Measurements from ENCODE around the gene DLL3. TPM values are rescaled to one million over a fixed set of nuclear protein-coding genes. Genes with fewer than 3 reads are reported as not detected.

Gene DLL3
- total and polyA plus RNA-seq, 9 of the 15 experiments (the other 6 are each of a cell fraction or from before 2014, with no cell fraction given) = 0.80 to 6.3 (median 1.2) TPM

DNA sequence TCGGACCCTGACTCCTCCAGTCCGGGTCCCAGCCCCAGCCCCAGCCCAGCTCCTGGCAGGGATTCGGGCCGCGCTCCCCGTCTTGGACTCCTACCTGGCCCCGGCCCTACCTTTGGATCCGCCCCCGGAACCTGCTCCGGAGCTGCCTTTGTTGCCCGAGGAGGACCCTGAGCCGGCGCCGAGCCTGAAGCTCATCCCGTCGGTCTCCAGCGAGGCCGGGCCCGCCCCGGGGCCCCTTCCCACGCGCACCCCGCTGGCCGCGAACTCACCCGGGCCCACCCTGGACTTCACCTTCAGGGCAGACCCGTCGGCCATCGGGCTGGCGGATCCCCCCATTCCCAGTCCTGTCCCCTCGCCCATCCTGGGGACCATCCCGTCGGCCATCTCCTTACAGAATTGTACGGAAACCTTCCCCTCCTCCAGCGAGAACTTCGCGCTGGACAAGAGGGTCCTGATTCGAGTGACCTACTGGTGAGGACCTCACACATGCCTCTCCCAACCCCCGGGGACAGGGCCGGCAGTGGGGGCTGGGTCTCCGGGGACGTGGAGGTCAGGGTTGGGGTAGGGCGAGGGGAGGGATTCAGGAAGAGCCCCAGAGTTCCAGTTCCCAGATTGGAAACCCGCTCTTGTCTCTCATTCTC, 16.9 kb downstream of the DLL3 start:
- no peaks in the 10 kb centered on the region for H3K9me3 ChIP-seq (replicated peaks; ENCODE audit: control insufficient read depth, insufficient read depth, low read depth, low read length)
- no peak overlapping the region; a peak in 1 of 4 replicates for H3K9ac ChIP-seq (ENCODE audit: insufficient read depth in 1 of 2, low read depth in 2 of 2, low read length in 2 of 2)
- no peak overlapping the region for H3K4me3 ChIP-seq
- CTCF ChIA-PET (ENCODE audit: low intra/inter-chr PET ratio) = no interaction called here
- intact Hi-C loops (cut with micrococcal nuclease) = no loop called here
- H3K36me3 ChIP-seq (ENCODE audit: control insufficient read depth, insufficient read depth, low read length) = no peaks in the 10 kb centered on the region
- WGBS (ENCODE audit: insufficient coverage, low coverage, missing lambda C conversion rate) = 80% methylated on average over 23 of the region's 44 CpGs
- in situ Hi-C loops (cut with MboI) = no loop called here
- H3K4me2 ChIP-seq (ENCODE audit: insufficient read depth, low read length) = no peak overlapping the region
- ATAC-seq = no peak
- no peak for DNase-seq (ENCODE audit: extremely low read depth in 1 of 4, low spot score in 3 of 4)
- POLR2A ChIA-PET = no interaction called here
- no TSS peak for BruUV-seq (replicated peaks)
- peaks cover 21 to 32% of the 10 kb centered on the region in 2 experiments; a peak in 4 of 5 replicates for H3K4me1 ChIP-seq (replicated peaks in 1 of 2; ENCODE audit: control insufficient read depth in 2 of 2, insufficient read depth in 2 of 2, low read length in 2 of 2)
- peaks cover 4 to 19% of the 10 kb centered on the region in 2 experiments; a peak in 4 of 5 replicates for H3K27me3 ChIP-seq (ENCODE audit: control insufficient read depth in 2 of 2, insufficient read depth in 2 of 2, low read length in 2 of 2)
- H3K27ac ChIP-seq (ENCODE audit: extremely low read depth, low read depth, low read length) = no peak overlapping the region
- H3K9me1 ChIP-seq (ENCODE audit: control insufficient read depth, insufficient read depth, low read length) = no peaks in the 10 kb centered on the region
- H4K20me1 ChIP-seq (replicated peaks; ENCODE audit: control insufficient read depth, insufficient read depth, low read length) = no peaks in the 10 kb centered on the region
- no peak for FAIRE-seq
- H2AFZ ChIP-seq (ENCODE audit: low read depth, low read length) = no peak overlapping the region
- H3K79me2 ChIP-seq (ENCODE audit: control insufficient read depth, insufficient read depth, low read length) = no peaks in the 10 kb centered on the region
- TF ChIP-seq, protein P1, sequence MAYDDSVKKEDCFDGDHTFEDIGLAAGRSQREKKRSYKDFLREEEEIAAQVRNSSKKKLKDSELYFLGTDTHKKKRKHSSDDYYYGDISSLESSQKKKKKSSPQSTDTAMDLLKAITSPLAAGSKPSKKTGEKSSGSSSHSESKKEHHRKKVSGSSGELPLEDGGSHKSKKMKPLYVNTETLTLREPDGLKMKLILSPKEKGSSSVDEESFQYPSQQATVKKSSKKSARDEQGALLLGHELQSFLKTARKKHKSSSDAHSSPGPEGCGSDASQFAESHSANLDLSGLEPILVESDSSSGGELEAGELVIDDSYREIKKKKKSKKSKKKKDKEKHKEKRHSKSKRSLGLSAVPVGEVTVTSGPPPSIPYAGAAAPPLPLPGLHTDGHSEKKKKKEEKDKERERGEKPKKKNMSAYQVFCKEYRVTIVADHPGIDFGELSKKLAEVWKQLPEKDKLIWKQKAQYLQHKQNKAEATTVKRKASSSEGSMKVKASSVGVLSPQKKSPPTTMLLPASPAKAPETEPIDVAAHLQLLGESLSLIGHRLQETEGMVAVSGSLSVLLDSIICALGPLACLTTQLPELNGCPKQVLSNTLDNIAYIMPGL (CRISPR knock-in tag; IDR thresholded peaks at IDR 0.05) = no peak
- TF ChIP-seq, protein P2, sequence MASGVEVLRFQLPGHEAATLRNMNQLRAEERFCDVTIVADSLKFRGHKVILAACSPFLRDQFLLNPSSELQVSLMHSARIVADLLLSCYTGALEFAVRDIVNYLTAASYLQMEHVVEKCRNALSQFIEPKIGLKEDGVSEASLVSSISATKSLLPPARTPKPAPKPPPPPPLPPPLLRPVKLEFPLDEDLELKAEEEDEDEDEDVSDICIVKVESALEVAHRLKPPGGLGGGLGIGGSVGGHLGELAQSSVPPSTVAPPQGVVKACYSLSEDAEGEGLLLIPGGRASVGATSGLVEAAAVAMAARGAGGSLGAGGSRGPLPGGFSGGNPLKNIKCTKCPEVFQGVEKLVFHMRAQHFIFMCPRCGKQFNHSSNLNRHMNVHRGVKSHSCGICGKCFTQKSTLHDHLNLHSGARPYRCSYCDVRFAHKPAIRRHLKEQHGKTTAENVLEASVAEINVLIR (CRISPR knock-in tag; IDR thresholded peaks at IDR 0.05) = no peak
- TF ChIP-seq SMAD3 (CRISPR knock-in tag; conservative IDR thresholded peaks at IDR 0.05) (no peak), DNMT1 (IDR thresholded peaks at IDR 0.05) (no peak), MAFF (IDR thresholded peaks at IDR 0.05; ENCODE audit: low read length) (no peak)
- TF ChIP-seq, protein P3, sequence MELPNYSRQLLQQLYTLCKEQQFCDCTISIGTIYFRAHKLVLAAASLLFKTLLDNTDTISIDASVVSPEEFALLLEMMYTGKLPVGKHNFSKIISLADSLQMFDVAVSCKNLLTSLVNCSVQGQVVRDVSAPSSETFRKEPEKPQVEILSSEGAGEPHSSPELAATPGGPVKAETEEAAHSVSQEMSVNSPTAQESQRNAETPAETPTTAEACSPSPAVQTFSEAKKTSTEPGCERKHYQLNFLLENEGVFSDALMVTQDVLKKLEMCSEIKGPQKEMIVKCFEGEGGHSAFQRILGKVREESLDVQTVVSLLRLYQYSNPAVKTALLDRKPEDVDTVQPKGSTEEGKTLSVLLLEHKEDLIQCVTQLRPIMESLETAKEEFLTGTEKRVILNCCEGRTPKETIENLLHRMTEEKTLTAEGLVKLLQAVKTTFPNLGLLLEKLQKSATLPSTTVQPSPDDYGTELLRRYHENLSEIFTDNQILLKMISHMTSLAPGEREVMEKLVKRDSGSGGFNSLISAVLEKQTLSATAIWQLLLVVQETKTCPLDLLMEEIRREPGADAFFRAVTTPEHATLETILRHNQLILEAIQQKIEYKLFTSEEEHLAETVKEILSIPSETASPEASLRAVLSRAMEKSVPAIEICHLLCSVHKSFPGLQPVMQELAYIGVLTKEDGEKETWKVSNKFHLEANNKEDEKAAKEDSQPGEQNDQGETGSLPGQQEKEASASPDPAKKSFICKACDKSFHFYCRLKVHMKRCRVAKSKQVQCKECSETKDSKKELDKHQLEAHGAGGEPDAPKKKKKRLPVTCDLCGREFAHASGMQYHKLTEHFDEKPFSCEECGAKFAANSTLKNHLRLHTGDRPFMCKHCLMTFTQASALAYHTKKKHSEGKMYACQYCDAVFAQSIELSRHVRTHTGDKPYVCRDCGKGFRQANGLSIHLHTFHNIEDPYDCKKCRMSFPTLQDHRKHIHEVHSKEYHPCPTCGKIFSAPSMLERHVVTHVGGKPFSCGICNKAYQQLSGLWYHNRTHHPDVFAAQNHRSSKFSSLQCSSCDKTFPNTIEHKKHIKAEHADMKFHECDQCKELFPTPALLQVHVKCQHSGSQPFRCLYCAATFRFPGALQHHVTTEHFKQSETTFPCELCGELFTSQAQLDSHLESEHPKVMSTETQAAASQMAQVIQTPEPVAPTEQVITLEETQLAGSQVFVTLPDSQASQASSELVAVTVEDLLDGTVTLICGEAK (IDR thresholded peaks at IDR 0.05) = no peak
- TF ChIP-seq, protein P3 (CRISPR knock-in tag; IDR thresholded peaks at IDR 0.05) = no peak

All from K562 (cell line).